ENCODE results near the gene KCNQ1.

Gene KCNQ1, protein sequence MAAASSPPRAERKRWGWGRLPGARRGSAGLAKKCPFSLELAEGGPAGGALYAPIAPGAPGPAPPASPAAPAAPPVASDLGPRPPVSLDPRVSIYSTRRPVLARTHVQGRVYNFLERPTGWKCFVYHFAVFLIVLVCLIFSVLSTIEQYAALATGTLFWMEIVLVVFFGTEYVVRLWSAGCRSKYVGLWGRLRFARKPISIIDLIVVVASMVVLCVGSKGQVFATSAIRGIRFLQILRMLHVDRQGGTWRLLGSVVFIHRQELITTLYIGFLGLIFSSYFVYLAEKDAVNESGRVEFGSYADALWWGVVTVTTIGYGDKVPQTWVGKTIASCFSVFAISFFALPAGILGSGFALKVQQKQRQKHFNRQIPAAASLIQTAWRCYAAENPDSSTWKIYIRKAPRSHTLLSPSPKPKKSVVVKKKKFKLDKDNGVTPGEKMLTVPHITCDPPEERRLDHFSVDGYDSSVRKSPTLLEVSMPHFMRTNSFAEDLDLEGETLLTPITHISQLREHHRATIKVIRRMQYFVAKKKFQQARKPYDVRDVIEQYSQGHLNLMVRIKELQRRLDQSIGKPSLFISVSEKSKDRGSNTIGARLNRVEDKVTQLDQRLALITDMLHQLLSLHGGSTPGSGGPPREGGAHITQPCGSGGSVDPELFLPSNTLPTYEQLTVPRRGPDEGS

GRCh38 chr11:2444821-2445745 lies at the start of gene KCNQ1:
Gene KCNQ1, plus strand, starts transcription at chr11:2445008. Its CDS starts 91 bp downstream, at chr11:2445099.
- DNase-seq: peak; percentile 52

DNA sequence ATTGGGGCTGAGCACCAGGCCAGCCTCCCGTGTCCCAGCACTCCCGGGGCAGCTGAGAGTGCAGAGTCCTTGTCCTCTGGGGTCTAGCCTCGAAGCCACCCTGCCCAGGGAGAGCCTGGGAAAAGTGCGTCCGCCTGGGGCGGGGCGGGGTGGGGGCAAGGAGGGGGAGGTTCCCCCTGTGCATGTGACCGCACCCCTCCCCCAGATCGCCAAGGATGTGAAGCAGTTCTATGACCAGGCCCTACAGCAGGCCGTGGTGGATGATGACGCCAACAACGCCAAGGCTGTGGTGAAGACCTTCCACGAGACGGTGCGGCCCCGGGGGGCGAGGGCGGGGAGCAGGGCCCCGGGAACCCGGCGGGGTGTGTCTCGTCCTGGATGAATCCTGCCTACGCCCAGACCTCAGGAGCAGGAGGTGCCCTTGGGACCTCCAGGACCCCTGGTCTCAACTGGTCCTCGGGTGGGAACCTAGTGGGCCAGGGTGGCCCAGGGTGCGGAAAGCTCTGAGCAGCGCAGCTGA lies 49.5 kb upstream of the KCNQ1 start:
- DNase-seq: no peak

DNA sequence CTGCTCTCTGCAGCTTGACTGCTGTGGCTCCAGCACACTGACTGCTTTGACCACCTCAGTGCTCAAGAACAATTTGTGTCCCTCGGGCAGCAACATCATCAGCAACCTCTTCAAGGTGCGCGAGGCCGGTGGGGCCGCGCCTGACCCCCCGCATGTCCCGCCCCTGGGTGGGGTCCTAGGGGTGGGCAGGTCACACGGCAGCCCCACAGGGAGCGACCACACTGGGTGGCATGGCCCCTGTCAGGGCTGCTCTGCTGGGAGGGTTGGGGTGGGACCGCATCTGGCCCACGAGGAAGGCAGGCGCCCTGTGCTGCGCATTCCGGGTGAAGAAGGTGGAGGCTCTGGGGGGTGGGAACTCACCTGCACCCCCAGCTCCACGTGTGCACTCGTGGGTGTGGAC lies 49.0 kb upstream of the KCNQ1 start:
- no peak for DNase-seq

- DNase-seq: no peak
Observed at GRCh38 chr11:2396471-2396870, 48.3 kb upstream of the KCNQ1 start.

GRCh38 chr11:2397005-2397404 lies 47.8 kb upstream of the KCNQ1 start:
- no peak for DNase-seq

DNA sequence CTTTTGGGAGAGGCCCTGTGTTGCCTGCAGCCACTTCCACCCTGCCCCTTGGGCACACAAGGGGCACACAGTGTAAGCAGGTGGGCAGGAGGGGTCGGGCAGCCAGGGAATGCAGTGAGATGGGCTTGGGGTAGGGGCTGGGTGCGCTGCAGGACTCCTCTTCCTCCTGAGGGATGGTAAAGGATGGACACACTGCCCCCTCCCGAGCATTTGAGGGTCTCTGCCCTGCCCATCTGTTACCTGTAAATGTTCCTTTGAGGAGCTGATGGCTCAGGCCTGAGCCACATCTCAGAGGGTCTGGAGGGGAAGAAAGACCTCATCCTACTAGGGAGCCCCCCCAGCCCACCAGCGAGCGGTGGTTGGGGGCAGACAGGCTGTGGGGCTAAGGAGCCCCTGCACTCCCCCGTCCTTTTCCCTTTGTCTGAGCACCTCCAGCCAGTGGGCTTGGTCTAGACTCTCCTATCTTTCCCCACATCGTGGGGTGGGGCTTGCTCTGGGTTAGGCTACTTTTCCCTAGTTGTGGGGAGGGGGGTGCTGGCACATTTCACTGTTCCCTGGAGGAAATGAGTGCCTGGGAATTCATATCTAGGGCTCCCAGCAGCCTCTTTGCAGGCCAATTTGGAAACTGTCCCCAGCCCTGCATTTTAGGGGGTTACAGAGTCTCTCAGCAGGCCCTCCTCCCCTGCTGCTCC lies 46.0 kb upstream of the KCNQ1 start:
- no peak for DNase-seq

GRCh38 chr11:2399488-2400068 lies 45.2 kb upstream of the KCNQ1 start:
- DNase-seq: peak; percentile 30

DNA sequence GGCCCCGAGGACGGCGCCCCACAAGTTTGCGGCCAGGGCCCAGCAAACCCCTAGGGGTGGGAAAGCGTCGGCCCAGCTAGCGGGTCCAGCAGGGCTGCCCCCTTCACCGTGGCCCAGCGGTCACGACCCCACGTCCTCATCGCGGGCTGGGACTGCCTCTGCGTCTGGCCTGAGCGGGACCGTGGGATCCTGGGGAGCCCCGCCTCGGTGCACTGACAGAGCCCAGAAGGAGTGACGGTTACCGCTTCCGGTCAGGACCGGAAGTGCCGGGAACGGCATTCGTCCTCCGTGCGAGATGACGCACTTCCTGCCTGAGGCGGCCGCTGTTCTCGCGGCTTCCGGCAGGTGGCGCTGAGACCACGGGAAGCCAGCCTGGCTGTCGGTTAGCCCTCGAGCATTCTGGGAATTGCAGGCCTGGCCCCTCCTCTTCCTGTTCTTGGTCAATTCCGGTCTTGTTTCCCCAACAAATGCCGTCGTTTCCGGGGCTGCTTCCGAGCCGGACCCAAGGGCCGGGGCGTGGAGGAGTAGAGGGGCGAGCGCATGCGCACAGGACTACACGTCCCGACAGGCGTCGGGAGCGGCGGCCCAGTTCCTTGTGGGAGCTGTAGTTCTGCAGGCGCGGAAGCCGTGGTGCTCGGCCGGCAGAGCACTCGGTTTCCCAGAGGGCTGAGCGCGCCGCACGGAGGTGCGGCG lies 44.6 kb upstream of the KCNQ1 start, which contains the start of gene TSSC4:
Gene TSSC4, plus strand, starts transcription at position 682 of the 693 bp plus-strand sequence. CDS start 1,884 bp downstream, outside the sequence.
- peak; percentile 99 for DNase-seq

DNA sequence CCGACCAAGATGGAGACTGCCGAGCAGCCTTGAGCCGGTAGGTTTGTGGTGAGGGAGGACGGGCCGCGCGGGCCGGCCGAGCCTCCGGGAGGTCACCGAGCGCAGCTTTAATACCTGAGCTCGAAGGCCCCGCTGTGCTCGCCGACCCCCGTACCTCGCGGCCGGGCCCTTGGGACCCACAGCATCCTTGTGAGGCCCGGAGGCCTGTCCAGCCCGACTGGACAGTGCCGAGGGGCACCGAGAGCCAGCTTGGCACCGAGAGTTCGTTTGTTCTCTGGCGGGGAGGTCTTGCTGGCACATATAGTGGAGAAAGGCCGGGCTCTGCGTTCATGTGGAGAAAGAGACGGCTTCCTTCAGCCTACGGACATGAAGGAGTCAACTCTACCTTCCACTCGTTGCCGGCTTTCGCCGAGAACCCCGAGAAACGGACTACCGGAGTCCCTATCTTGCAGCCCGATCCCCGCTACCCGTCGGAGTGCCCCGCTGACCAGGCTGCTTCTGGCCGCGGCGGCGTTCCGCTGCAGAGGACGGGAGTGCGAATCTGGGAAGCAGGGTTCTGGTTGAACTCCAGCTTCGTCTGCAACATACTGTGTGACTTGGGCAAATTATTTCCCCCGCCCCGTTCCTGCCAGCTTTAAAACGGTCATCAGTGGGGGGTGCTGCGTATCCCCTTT lies 43.9 kb upstream of the KCNQ1 start:
- DNase-seq: no peak

GRCh38 chr11:2401436-2401984 lies 43.3 kb upstream of the KCNQ1 start:
- DNase-seq: no peak

GRCh38 chr11:2402106-2402505 lies 42.7 kb upstream of the KCNQ1 start:
- no peak for DNase-seq

GRCh38 chr11:2402890-2403645 lies 41.7 kb upstream of the KCNQ1 start:
- no peak for DNase-seq

DNA sequence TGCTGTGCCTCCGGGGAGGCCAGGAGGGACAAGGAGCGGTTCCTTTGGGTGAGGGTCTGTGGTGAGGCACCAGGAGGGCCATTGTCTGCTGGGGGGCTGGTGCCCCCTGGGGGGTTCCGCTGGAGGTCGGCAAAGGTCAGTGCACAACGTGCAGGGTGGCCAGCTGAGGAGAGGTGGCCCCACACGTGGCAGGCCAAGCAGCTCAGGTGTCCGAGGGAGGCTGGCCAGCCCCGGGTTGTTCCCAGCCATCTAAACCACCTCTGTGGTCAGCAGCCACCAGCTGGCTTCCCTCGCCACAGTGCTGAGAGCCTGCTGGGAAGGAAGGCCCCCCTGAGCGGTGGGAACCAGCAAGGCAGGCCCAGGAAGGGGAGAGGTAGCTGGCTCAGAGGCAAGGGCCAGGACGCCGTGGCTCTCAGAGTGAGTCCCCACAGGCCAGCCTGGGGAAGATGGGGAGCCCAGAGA lies 40.0 kb upstream of the KCNQ1 start:
- no peak for DNase-seq

DNA sequence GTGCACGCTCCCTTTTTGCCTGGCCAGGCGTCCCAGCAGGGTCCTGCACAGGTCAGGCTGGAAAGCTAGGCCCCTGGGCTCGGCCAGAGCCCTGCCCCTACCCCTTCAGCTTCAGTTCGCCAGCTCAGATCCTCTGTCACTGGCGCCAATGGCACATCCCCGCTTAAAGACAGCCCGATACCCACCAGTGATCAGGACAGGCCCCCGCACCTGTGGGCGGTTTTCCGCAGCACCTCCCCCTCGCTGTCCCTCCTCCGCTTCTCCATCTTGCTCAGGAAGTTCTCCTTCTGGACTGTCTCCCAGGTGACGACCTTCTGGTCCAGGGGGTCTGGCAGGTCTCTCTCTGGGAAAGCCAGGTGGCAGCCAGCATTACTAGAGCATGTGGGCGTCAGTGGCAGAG lies 38.4 kb upstream of the KCNQ1 start:
- DNase-seq: no peak

- DNase-seq: no peak
Observed at GRCh38 chr11:2406878-2407410, 37.9 kb upstream of the KCNQ1 start.

DNA sequence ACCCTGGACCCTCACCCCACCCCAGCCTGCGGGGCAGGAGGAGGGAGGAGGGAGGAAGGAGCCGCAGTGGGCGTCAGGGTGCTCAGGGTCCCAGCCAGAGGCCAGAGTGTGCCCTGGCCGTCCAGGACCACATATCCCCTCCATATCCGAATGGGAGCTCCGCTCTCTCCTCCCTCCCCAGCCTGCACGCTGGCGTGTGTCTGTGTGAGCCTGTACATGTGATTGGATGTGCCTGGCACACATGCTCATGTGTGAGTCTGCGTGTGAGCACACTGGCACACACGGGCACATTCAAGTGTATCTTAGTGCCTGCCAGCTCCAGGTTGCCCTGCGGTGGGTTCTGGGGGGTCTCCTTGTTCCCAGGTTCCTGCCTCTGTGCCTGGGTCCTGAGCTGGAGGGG lies 36.1 kb upstream of the KCNQ1 start:
- no peak for DNase-seq

DNA sequence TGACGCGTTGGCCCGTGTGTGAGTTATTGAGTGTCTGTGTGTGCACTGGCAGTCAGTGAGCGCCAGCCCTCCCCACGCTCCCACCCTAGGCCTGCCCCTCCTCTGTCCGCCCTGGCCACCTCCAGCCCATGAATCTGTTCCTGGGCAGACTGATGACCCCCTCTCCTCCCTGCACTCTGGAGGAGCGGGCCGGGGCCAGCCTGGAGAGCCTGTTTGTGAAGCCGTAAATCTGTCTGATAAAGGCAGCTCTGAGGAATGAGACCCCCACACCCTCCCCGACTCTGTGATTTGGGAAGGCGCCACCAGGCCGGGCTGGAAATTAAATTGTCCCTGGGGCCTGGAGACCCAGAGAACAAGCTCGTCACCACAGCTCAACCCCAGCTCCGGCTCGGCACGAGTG lies 35.7 kb upstream of the KCNQ1 start:
- no peak for DNase-seq

DNA sequence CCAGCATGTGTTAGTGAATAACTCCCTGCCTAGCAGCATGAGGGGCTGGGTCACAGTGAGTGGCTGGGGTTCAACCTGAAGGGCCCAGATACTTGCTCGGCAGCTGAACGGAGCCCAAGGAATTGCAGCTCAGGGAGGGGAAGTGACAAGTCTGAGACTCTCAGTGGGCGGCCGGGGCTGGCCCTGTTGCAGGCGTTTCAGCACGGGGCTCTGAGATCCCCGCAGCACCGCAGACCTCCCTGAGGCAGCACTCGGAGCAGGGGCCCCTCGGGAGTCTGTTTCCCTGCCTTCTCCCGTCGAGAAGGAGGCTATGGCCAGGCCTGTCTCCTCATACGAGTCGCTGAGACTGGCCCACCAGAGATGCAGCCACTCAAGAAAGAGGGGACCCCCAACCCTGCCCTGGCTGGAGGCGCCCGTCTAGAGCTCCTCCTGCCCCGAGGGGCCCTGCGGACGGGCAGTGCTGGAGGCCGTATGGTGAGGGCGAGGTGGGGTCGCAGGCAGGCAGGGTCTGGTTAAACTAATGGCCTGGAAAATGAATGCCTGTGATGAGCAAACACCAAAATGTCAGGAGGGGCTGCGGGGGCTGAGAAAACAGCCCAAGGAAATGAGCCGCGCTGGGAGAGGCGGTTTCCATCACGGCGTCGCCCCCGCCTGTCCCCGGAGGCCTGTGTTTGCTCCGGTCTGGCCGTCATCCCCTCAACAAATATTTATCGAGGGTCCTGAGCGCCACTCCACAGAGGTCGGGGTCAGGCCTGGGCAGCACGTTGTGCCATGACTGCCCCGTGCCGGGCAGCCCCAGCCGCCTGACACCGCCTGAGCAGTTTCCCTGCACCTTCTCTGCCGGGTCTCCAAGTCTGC lies 35.0 kb upstream of the KCNQ1 start:
- no peak for DNase-seq
